GM03348 (cell line): ENCODE results near the gene SV2C.
"Not testable (repeated sequence)": the region's sequence is repeated elsewhere in the genome, so short reads cannot be mapped to it uniquely, and the experiment has no call there.

ENCODE experiments used
- DNase-seq: peaks from one replicate; pipeline ENCODE4 v3.0.0; 2012; ENCODE audit warnings: low spot score

SV2C gene, protein sequence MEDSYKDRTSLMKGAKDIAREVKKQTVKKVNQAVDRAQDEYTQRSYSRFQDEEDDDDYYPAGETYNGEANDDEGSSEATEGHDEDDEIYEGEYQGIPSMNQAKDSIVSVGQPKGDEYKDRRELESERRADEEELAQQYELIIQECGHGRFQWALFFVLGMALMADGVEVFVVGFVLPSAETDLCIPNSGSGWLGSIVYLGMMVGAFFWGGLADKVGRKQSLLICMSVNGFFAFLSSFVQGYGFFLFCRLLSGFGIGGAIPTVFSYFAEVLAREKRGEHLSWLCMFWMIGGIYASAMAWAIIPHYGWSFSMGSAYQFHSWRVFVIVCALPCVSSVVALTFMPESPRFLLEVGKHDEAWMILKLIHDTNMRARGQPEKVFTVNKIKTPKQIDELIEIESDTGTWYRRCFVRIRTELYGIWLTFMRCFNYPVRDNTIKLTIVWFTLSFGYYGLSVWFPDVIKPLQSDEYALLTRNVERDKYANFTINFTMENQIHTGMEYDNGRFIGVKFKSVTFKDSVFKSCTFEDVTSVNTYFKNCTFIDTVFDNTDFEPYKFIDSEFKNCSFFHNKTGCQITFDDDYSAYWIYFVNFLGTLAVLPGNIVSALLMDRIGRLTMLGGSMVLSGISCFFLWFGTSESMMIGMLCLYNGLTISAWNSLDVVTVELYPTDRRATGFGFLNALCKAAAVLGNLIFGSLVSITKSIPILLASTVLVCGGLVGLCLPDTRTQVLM

DNA sequence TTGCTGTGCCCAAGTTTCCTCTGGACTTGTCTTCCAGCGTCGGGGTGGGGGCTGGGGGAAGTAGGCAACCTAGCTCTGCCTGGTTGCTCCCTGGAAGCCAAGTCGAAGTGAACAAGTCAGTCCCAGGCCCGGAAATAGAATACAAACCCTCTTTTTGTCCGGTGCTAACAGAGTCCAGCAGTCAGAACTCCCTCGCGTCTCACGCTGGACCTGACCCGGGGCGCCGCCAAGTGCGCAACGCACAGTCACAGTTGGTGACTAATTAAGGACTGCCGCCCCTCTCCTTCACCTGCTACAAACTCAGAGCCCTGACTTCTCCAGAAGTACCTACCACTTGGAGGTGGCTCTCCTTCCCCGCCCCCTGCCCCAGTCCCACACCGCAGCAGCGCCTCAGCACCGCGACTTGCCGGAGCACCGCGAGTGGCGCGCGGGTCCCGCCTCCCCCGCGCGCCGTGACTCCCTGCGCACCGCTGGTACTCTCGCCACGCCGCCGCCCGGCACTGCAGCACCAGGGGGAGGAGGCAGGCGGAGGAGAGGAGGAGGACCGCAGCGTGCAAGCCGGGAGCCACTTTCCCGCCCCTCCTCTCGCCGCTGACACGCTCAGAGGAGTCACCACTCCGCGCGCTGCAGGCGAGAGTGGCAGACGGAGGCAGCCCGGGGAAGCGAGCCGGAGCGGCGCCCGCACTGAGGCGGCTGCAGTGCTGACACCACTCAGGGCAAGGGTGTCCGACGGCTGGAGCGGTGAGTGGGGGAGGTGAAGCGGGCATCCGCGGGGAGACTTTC is at the start of gene SV2C:
Gene SV2C, plus strand, starts transcription at position 612 of the 783 bp plus-strand sequence. CDS start 48,368 bp downstream, outside the sequence.
- DNase-seq: peak; percentile 36

DNA sequence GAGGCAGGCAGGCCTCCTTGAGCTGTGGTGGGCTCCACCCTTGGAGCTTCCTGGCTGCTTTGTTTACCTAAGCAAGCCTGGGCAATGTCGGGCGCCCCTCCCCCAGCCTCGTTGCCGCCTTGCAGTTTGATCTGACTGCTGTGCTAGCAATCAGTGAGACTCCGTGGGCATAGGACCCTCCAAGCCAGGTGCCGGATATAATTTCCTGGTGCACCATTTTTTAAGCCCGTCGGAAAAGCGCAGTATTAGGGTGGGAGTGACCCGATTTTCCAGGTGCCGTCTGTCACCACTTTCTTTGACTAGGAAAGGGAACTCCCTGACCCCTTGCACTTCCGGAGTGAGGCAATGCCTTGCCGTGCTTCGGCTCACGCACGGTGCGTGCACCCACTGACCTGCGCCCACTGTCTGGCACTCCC is 45.4 kb upstream of the SV2C start:
- not testable (repeated sequence) for DNase-seq

DNA sequence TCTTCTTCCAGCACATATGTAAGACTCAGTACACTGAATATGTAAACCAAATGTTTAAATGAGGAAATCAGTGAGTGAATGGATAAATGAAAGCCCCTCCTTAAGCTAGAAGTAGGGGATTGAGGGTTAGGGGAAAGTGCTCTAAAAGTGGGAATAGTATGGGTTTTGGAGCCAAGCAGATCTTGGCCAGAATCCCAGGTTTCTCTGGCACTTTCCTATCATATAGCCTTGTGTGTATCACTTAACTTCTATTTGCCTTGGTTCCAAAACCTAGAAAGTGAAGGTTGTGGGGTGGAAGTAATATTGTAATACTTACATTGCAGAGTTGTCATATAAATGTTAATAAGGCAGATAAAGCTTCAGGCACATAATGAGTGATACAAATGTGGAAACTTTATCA is 45.0 kb upstream of the SV2C start:
- DNase-seq: no peak

DNA sequence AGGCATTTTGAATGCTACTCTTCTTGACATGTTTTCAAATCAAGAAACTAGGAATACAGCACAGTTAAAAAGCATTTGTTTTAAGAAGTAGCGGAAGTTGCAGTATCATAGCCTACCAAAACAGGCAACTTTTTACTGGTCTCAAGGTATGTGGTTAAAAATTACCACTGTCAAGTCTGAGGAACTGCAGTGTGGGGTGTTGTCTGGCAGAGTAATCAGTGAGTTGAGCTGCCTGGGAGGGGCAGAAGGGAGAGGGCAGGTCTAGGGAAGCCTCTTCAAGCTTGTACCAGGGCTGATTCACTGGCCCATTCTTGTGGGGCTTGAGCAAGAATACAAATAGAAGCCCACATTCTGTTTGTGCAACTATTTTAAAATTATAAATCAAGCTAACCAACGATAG is 42.4 kb upstream of the SV2C start:
- no peak for DNase-seq

DNA sequence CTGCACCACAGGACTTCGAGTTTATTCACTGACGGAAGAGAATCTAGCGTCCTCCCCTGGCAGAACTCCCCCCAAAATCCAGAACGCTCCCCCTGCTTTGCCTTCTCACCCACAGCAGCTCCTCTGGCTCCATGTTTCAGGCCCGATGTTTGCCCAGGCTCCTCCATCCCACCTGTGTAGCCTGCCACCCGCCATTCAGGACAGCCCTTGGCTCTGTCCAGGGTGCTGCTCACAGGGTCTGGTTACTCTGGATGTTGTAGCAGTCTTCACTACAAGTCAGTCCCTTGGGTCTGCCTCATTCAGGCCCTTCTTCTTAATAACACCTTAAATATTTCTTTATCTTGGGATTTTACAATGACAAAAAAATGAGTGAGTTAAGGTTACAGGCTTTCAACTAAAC is 41.3 kb upstream of the SV2C start:
- DNase-seq: no peak

DNA sequence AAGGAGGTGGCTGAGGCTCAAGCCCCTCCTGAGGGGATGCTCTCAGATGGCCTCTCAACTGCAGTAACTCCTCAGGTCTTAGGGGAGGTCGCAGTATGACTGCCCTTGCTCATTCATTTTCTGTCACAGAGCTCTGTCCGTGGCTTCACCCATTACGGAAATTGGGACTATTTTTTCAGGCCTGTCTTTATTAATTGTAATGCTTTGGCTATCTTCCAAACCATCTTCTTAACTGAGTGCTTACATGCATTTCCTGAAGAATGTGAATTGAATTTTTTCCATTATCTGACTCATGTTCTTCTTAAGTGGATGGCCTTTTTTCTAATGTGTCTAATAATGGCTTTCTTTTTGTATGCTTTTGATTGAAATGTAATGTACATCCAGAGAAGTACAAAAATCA is 36.4 kb upstream of the SV2C start:
- no peak for DNase-seq

DNA sequence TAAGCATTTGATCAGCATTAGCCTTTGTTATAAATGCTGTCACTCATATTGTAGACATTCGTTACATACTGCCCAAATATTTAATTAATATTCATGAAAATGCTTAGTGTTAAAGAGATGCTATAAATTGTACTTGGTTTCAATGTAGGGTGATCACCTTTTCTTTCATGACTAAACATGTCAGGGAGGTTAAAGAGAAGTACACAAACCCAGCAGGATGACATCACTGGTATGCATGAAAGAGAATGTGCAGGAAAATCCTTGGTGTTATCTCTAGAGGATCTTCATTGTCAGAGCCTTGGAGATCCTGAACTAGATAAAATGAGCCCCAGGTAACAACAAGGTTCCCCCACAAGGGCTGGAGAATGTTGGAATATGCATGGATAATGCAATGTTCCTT is 33.0 kb upstream of the SV2C start:
- no peak for DNase-seq

DNA sequence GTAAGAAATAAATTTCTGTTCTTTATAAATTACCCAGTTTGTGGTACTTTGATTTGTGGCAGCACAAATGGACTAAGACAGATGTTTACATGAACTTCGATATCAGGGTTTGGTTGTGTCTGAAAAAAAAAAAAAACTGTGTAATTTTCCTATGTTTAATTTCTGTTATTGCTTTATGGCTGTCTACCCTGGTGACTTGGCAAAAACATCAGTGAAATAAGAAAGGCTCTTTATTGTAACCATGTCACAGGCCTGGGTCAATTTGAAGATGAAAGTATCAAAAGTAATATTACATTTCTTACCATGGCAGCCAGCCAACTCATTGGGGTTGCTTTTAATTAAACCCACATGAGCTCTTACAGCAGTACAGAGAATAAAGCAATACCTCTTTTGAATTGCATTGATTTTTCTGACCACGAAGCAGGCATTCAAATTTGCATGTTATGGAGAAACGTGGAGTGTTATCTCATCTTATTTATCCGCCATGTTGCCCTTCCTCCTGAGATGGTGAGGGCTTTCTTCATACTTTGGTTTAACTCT is 20.6 kb upstream of the SV2C start:
- no peak for DNase-seq

DNA sequence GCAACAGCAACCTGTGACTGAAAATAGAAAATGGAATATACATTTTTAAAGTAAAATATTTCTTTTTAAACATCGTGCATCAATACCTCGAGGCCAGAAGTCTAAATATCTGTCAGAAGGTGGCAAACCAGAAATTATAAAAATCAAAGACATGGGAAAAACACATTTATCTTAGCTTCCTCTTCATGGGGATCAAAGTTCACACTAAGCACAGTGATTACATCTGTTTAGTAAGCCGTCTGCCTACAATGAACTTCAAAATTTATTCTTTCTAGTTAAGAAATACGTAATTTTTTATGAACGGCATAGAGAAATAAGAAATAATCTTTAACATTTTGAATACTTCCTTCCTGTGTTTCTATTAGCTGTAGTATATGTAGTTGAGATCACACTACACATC is 17.9 kb upstream of the SV2C start:
- no peak for DNase-seq

DNA sequence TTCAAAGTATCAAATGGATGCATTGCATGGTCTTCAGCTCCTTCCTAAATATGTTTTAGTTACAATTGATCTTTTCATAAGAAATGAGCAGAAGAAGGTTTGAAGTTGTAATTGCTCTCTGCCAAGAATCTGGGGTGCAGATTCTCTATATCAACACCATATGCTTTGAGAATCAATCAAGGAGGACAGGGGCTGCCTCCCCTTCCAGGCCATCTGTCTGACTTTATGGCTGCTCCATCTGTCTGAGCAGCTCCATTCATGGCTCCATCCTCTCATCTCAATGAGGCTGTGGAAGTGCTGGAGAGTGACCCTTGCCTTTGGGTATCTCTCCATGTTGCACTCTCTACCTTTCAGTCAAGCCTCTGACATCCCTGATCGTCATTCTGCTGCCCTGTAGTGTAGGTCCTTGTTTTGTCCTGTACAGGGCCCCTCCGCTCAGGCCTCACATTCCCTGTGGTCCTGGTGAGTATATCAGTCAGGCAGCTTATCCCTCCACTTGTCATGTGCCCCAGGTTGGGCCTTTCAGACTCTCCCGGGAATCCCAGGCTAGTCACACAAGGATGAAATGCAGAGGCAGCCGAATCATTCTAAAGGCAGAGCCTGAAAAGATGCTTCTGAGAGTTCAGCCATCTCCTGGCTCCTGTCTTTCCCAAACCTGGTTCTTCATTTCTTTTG is 14.0 kb upstream of the SV2C start:
- no peak for DNase-seq

DNA sequence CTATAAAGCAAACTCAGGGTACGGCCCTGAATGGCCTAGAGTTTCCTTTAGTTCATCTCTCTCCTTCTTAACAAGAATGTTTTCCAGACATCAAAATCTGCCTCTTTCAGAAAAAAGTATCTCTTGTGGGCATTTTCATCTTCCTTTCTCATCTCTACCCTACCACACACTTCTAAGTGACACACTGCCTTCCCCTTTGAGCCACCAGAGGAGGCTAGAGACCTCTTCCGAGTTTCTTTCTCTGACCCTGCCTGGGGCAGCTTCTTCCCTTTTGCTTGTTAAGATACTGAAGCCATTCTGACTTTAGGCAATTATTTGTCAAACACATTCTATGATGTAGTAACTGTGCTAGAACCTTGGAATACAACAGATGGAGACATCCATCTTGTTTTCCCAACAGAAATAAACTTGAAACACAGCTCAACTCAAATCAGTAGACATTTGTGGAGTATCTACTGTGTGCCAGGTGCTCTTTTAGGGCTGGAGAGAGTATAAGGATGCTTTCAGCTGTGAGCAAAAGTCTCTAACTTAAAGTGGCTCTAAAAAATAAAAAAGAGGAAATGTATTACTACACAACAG is 8.6 kb upstream of the SV2C start:
- DNase-seq: no peak

DNA sequence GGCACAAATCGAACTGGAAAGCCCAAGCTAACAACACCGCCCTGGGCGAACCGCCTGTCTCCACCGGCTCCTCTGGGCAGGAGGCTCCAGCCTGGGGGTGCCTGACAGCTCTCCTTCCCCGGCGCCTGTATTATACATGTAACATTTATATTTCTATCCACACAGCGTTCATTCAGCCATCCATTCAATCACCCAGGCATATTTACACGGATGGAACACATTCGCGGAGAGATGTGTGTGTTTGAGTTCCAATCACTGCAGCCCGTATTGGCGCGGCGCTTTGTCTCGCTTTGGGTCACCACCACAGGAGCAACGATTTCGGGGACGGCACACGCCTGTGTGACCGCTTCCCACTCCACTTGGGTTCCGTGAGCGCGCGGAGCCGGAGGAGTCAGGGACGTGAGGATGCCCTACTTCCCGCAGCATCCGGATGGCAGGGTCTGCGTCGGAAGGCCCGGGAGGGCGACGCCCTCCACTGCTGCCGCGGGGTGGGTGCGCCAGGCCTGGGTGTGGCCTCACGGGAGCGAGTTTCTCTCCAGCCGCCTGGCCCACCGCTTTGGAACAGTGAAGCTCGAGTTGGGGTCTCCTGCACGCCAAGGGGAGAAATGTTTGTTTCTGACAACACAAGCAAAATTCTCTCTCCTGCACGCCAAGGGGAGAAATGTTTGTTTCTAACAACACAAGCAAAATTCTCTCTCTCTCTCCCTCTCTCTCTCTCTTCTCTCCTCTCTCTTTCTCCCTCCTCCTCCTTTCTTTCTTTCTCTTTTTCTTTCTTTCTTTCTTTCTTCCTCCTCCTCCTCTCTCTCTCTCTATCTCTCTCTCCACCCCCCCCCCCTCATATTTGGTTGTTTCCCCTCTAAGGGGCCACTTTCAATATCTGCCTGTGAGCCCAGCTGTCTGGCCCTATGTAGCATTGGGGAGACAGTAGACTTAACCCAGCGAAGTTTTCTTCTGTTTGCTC is 1.1 kb upstream of the SV2C start:
- peak; percentile 7 for DNase-seq

DNA sequence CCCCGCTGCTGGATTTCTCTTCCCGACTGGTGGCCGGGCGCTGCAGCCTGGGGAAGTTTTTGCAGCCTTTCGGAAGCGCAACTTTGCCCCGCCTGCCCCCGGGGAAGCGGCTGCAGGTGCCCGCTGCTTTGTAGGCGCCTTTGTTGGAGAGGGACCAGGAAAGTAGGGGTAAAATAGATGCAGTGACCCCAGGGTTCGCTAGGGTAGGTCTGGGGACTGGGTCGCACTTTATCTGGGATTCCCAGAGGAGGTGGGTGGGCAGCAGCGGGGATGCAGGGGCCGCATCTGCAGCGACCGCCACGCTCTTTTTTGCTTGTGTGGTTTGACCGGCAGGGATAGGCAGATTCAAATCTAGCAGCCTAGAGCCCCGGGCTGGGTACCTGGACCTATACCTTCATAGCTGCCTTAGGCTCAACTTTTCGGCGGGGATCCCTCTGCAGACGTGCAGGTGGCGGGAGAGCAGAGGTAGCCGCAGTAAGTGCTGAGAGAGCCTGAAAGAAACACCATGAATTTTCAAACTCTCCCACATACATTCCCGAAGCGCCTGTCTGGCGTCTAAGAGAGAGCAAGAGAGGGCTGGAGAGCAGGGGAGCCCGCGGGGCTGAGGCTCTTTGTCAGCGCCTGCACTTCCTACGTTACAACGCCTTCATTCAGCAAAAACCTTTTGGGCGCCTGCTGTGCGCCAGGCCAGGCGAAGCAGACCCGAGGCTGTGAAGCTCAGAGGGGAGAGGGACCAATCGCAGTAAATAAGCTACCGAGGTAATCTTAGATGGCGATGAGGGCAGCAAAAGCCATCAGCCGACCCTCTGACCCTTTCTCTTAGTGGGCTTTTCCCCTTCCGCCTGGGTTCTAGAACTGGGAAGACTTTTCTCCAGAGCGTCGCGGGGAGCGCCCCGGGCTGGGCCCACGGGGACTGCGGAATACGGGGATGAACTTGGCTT is 642 bp downstream of the SV2C start:
- peak; percentile 11 for DNase-seq

DNA sequence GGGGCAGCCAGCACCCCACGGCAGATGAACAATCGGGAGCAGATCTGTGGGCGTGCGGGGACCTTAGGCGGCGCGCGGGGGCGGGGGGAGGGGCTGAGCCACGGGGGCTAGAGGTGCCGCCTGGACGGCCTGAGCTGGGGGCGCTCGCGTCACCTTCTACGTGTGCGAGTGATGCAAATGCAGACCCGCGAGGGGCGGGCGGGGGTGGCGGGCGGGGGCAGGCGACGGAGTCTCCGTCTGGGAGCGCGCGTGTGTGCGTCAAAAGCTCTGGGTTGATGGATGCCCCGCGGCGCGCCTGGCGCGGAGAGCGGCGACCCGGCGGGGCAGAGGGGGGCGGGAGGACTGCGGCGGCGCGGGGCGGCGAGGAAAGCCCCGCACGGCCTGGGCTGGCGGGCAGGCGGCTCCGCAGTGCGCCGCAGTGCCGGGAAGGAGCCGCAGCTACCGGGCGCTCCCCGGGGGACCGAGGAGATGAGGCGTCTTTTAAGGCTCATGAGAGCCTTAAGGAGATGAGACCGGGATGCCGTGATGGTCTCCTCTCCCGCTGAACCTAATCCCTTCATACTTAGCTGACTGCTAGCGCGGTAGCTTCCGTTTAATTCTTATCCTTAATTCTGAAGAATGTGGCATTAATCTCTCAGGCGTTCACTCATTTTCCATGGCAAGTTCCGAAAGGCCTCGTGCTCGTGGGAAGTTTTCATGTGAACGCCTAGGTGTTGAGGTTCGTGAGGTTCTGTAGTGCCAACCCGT is 1.5 kb downstream of the SV2C start:
- peak; percentile 5 for DNase-seq

DNA sequence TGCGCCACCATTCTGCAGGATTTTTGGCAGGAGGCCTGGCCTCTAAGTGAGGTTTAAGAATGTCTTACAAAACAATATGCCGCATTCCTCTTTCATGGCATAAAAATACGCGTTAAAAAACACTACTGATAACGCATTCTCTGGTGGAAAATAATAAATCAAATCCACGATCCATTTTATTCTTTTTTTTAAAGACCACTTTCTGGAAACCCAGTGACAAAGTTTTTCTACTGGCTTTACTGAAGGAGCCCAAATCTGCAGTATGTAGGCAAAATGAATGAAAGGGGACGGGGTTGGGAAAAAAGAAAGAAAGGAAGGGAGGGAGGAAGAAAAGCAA is 2.0 kb downstream of the SV2C start:
- no peak for DNase-seq

DNA sequence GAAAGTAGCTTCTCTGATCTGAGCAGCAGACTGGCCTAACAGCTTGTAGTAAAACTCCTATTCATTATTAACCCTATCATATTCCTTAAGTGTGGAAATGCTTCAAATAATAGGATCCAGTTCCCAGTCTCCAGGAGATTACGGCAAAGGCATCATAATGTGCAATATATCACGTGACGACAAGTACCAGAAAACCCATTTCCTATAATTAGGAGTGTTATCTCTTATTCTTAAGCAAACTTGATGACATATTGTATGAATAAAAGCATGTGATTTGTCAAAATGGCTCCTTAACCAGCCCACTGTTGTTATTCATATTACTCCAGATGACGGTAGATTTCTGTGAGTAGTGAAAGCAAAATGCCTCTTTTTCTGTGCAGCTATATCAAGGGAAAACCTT is 2.9 kb downstream of the SV2C start:
- DNase-seq: no peak

DNA sequence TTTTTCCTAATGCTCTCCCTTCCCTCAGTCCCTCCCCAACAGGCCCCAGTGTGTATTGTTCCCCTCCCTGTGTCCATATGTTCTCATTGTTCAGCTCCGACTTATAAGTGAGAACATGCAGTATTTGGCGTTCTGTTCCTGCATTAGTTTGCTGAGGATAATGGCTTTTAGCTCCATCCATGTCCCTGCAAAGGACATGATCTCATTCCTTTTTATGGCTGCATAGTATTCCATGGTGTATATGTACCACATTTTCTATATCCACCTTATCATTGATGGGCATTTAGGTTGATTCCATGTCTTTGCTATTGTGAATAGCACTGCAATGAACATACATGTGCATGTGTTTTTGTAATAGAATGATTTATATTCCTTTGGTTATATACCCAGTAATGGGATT is 6.0 kb downstream of the SV2C start:
- not testable (repeated sequence) for DNase-seq

DNA sequence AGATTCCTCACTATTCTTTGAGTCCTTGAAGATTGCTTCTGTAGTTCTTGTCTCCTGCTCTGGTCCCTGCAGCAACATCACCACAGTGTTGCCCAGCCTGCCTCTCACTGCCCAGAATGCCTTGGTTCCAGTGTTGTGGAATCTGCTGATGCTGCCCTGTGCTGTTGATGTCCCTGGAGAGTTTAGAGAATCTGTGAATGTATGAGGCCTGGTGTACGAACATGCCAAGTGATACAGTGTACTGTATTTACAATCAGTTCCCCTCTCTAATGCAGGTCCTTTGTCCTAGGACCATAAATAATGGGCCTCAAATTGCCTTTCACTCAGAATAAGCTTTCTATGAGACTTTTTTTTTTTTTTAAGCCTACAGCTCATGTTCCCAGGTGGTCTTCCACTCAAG is 8.2 kb downstream of the SV2C start:
- DNase-seq: no peak

DNA sequence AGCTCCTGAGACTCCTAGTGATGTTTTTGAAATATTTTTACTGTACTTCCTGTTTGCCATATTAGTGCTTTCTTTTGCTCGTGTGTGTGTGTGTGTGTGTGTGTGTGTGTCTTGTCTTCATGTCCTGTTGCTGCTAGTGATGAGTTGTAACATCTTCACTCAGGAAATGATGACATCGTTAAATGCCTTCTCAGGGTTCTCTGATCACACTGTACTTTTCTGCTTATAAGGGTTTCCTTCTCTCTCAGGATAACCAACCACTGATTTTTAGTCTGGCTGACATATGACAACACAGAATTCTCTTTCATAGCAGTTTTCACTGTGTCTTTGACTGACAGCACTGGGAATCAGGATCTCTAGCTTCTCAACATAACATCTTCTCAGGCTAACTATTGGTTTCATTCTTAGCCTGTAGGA is 16.1 kb downstream of the SV2C start:
- no peak for DNase-seq
